ENCODE results near the gene TRABD. TPM values are rescaled to one million over a fixed set of nuclear protein-coding genes. Genes with fewer than 3 reads are reported as not detected.

Gene TRABD
- total RNA-seq, 1 experiment from 2014 or later = 55.7 TPM

- ATAC-seq = no peak
- intact Hi-C loops (cut with micrococcal nuclease; ENCODE audit: unreplicated experiment) = no loop called here
These were observed 44.3 kb upstream of the TRABD start for GRCh38 chr22:50141462-50141861.

GRCh38 chr22:50141891-50142363 is 43.8 kb upstream of the TRABD start:
- no TSS peak for BruUV-seq (replicated peaks)
- ATAC-seq (no peak), DNase-seq (ENCODE audit: low read depth, low spot score) (no peak)
- H3K4me1 ChIP-seq (ENCODE audit: control insufficient read depth, insufficient read depth, low read length) = peaks cover 3% of the 10 kb centered on the region; the same call in 1 of the 2 replicates
- ChIA-PET CTCF (interaction anchor here (0.7 kb wide), 1 partner anchor 211 kb away, joined by 3 read pairs; no protein-coding TSS in a partner anchor), POLR2A (no interaction called here)
- H3K27ac ChIP-seq (ENCODE audit: low read length) = no peak overlapping the region
- intact Hi-C loops (cut with micrococcal nuclease; ENCODE audit: unreplicated experiment) = no loop called here
- H3K36me3 ChIP-seq (ENCODE audit: control insufficient read depth, insufficient read depth, low read length) = no peaks in the 10 kb centered on the region
- in situ Hi-C loops (cut with HindIII; ENCODE audit: low pct_unique_long_range_greater_than_20kb, low sequenced_read_pairs) = no loop called here
- H3K4me3 ChIP-seq (ENCODE audit: low read depth in 2 of 2, low read length in 2 of 2) = no peak overlapping the region
- no peaks in the 10 kb centered on the region for H3K27me3 ChIP-seq (ENCODE audit: control insufficient read depth, insufficient read depth, low read length)
- TF ChIP-seq CTCF (IDR thresholded peaks at IDR 0.05) = no peak; the same call in 1 of the 2 replicates
- TF ChIP-seq POLR2AphosphoS5 (IDR thresholded peaks at IDR 0.05; ENCODE audit: low read depth, low read length) = no peak
- no peak for TF ChIP-seq SIN3A (IDR thresholded peaks at IDR 0.05; ENCODE audit: borderline replicate concordance, insufficient read depth, low read depth, low read length)
- TF ChIP-seq TCF7L2 (IDR thresholded peaks at IDR 0.05; ENCODE audit: low read depth, low read length) = no peak
- no peak for TF ChIP-seq REST (IDR thresholded peaks at IDR 0.05; ENCODE audit: insufficient read depth in 1 of 2, low read depth in 2 of 2, low read length in 1 of 2)
- H3K9me3 ChIP-seq (ENCODE audit: control insufficient read depth, insufficient read depth, low read depth, low read length) = no peaks in the 10 kb centered on the region

More at GRCh38 chr22:50141462-50141861, 44.3 kb upstream of the TRABD start:
- no peak for DNase-seq (ENCODE audit: low read depth, low spot score)
- Histone ChIP-seq H3K36me3 (ENCODE audit: control insufficient read depth, insufficient read depth, low read length) (no peaks in the 10 kb centered on the region), H3K27ac (ENCODE audit: low read length) (no peak overlapping the region), H3K4me3 (ENCODE audit: low read depth in 2 of 2, low read length in 2 of 2) (no peak overlapping the region), H3K9me3 (ENCODE audit: control insufficient read depth, insufficient read depth, low read depth, low read length) (no peaks in the 10 kb centered on the region), H3K27me3 (ENCODE audit: control insufficient read depth, insufficient read depth, low read length) (no peaks in the 10 kb centered on the region), H3K4me1 (ENCODE audit: control insufficient read depth, insufficient read depth, low read length) (peaks cover 3% of the 10 kb centered on the region; the same call in 1 of the 2 replicates)
- in situ Hi-C loops (cut with HindIII; ENCODE audit: low pct_unique_long_range_greater_than_20kb, low sequenced_read_pairs) = no loop called here
- no peak for TF ChIP-seq CTCF (IDR thresholded peaks at IDR 0.05)
- no peak for TF ChIP-seq SIN3A (IDR thresholded peaks at IDR 0.05; ENCODE audit: borderline replicate concordance, insufficient read depth, low read depth, low read length)
- no peak for TF ChIP-seq REST (IDR thresholded peaks at IDR 0.05; ENCODE audit: insufficient read depth in 1 of 2, low read depth in 2 of 2, low read length in 1 of 2)
- TF ChIP-seq TCF7L2 (IDR thresholded peaks at IDR 0.05; ENCODE audit: low read depth, low read length) = no peak
- TF ChIP-seq POLR2AphosphoS5 (IDR thresholded peaks at IDR 0.05; ENCODE audit: low read depth, low read length) = no peak
- ChIA-PET CTCF (no interaction called here), POLR2A (no interaction called here)
- BruUV-seq (replicated peaks) = no TSS peak
